8988T (cell line): ENCODE results near the gene FAM227B.
"Not testable (repeated sequence)": the region's sequence is repeated elsewhere in the genome, so short reads cannot be mapped to it uniquely, and the experiment has no call there.

Source experiments
- DNase-seq: peaks from one replicate; pipeline ENCODE4 v3.0.0; 2011

The FAM227B gene

DNA sequence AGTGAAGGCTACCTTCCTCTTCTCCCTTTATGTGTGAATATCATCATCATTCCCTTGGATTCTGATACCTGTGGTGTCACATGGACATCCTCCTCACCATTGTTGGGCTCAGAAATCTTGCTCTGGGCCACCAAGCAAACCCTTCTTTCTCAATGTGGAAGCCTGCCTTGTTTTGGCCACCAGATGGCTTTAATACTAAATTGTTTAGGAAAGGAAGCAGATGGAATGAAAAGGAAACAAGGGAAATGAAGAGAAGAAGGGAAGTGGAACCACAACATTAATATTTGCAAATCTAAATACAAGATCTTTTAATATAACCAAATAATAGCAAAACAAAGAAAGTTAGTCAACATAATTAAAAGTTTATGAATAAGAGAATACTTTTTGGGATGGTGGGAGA lies 14.0 kb downstream of the FAM227B start:
- DNase-seq = no peak

DNA sequence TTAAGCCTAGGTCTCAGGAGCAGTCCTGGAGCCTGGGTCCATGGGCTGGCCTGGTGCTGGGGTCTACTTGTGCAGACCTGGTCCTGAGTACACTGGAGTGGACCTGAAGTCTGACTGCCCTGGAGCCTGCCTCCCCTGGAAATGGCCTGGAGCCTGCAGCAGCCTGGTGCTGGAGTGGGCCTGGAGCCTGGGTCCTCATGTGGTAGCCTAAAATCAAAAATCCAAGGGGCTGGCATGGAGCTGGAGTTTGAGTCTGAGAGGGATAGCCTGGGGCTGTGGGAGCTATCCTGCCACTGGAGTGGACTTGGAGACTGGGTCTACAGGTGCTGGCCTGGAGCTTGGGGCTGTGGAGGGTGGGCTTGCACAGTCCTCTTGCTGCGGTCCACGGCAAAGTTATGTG lies 15.0 kb downstream of the FAM227B start:
- no peak for DNase-seq

GRCh38 chr15:49604625-49605409 lies 15.8 kb downstream of the FAM227B start:
- no peak for DNase-seq

GRCh38 chr15:49592829-49593316 lies 27.7 kb downstream of the FAM227B start:
- DNase-seq = not testable (repeated sequence)

- no peak for DNase-seq
Observed at GRCh38 chr15:49589030-49589429, 31.6 kb downstream of the FAM227B start.

- no peak for DNase-seq
Observed at GRCh38 chr15:49573421-49573820, 47.2 kb downstream of the FAM227B start.

DNA sequence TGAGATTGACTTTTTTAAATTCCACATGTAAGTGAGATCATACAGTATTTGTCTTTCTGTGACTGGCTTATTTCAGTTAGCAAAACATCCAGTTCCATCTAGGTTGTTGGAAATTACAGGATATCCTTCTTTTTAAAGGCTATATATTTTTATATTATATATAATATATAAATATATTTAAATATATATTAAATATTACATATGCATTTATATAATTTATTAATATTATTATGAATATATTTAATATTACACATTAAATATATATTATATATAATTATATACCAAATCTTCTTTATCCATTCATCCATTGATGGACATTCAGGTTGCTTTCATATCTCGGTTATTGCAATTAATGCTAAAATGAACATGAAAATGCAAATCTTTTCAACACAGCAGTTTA lies 49.9 kb downstream of the FAM227B start:
- DNase-seq = no peak

- DNase-seq = no peak
Observed at GRCh38 chr15:49570174-49570573, 50.4 kb downstream of the FAM227B start.

DNA sequence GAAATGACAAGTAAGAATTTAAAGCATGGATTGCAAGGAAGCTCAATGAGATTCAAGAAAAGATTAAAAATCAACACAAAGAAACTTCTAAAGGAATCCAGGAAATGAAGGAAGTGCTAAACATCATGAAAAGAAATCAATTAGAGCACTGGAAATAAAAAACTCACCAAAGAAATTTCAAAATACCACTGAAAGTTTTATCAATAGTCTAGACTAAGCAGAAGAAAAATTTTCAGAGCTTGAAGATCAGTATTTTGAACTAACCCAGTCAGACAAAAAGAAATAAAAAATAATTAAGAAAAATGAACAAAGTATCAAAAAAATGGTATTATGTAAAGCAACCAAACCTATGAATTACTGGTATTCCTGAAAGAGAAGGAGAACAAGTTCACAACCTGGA lies 60.6 kb downstream of the FAM227B start:
- DNase-seq = no peak

- DNase-seq = no peak
Observed at GRCh38 chr15:49558929-49559328, 61.7 kb downstream of the FAM227B start.

DNA sequence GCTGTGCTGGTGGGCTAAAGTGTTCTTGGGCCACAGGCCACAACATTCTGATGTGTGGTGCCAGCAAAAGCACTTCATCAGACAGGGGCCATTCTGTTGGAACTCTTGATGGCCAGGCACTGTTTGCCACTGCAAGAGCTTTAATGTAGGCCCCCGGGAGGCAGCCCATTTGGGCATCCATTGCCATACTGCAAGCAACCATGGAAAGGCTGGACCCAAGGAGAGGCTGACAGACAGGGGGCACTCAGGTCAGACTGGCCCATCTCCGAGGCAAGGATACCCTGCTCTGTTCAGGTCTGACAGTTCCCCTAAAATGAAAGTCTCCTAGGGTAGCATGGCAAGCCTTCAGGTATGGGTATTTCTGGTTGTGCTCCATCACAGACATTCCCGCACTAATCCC lies 64.2 kb downstream of the FAM227B start:
- no peak for DNase-seq

GRCh38 chr15:49550342-49550741 lies 70.3 kb downstream of the FAM227B start:
- not testable (repeated sequence) for DNase-seq

GRCh38 chr15:49538520-49538919 lies 82.1 kb downstream of the FAM227B start:
- DNase-seq = no peak

GRCh38 chr15:49530092-49530491 lies 90.5 kb downstream of the FAM227B start:
- no peak for DNase-seq

- no peak for DNase-seq
Observed at GRCh38 chr15:49528289-49528688, 92.3 kb downstream of the FAM227B start.

DNA sequence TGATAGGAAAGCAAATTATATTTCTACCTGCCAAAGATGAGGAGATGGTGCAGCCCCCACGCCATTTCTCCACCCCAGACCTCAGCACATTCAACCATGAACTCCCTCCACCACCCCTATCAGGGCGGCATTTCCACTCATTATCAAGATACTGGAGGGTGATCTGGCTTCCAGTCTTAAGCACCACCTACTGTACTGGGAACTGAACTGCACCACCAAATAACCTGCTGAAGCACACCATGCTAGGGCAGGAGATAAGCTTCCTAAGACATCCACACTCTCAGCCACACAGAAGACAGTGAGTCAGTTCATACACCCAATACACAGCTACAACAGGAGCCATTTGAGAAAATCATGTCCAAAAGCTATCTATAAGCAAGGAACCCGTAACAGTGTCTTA lies 98.8 kb downstream of the FAM227B start:
- no peak for DNase-seq

GRCh38 chr15:49512739-49513138 lies 107.9 kb downstream of the FAM227B start:
- DNase-seq = not testable (repeated sequence)

DNA sequence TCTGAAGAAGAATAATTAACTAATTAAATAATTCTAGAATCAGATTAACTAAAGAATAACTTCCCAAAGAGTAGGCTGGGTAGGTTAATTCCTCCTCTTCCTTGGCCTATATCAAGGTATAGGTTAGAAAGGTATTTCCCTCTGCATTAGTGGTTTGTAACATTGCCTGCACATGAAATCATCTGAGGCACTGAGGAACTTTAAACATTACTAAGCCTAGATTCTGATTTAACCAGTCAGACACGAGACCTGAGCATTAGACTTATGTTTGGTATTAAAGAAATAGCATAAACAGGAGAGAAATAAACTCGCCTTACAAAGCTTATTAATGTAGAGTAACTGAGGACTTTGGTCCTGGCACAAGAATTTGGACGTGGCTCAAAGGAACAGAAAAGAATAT lies 113.4 kb downstream of the FAM227B start:
- no peak for DNase-seq

- DNase-seq = no peak
Observed at GRCh38 chr15:49506341-49506740, 114.3 kb downstream of the FAM227B start.

GRCh38 chr15:49501586-49501985 lies 119.0 kb downstream of the FAM227B start:
- DNase-seq = no peak

- no peak for DNase-seq
Observed at GRCh38 chr15:49495993-49496753, 124.4 kb downstream of the FAM227B start.

GRCh38 chr15:49494842-49495241 lies 125.8 kb downstream of the FAM227B start:
- DNase-seq = no peak

- no peak for DNase-seq
Observed at GRCh38 chr15:49492830-49493229, 127.8 kb downstream of the FAM227B start.

DNA sequence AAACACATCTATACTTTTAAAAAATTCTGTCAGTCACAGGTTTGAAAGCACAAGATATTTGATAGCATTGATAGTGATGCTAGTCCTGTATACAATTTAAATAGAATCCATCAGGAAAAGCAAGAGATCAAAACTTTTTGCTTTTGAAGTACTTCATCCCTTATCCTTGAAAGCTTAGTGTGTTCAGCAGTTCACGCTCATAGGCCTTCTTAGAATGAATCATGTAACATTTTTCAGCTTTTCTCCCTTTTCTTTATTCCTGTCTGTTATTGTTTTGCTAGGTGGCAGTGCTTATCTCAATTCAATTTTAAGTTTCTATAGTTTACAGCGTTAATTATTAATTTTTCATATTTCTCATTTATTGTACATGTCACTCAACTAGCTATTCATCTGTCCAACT lies 128.5 kb downstream of the FAM227B start:
- DNase-seq = no peak
